ENCODE results near the gene LAYN. TPM values are rescaled to one million over a fixed set of nuclear protein-coding genes. Genes with fewer than 3 reads are reported as not detected.

Gene LAYN
- total RNA-seq, 2 donors from 2014 or later: 0.52 to 0.67 TPM

DNA sequence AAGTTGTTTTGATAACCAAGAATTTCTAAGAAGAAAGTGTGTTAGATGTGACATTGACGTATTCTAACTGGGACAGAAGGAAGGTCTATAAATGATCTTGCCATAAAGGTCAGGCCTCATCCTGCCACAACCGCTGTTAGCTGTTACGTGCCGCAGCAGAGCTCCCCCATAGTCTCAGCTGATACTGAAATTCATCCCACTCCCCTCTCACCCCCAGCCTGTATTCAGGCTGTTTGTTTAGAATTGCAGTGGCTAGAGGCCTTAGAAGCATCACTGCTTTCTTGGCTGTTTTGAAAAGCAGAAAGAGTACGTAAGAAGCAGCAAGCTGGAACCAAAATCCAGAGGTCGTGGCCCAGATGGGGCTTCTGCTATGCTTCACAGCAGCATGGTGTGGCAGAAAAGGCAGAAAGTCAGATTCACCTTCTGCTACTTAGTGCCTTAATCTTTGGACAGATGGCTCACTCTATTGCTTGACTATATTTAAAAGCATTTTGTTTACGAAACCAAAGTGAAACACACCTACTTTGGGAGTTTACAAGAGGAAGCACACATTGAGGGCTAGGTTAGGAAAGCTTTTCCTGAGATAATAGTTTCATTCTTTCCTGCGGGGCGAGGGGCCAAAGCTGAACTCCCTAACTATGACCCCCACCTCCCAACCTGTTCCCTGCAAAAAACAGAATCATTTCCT is 950 bp upstream of the LAYN start:
- Mint-ChIP-seq H3K27ac (peak overlapping the region in 1 of 2 donors; percentile 11), H3K27me3 (peaks cover 44 to 75% of the 10 kb centered on the region in 2 donors), H3K36me3 (no peaks in the 10 kb centered on the region), H3K4me1 (ENCODE audit: low read depth in 2 of 2) (peaks cover 22 to 24% of the 10 kb centered on the region in 2 donors), H3K9me3 (no peaks in the 10 kb centered on the region), H3K4me3 (peak overlapping the region; percentile 22)
- DNase-seq (ENCODE audit: low spot score): no peak
- ATAC-seq: no peak

DNA sequence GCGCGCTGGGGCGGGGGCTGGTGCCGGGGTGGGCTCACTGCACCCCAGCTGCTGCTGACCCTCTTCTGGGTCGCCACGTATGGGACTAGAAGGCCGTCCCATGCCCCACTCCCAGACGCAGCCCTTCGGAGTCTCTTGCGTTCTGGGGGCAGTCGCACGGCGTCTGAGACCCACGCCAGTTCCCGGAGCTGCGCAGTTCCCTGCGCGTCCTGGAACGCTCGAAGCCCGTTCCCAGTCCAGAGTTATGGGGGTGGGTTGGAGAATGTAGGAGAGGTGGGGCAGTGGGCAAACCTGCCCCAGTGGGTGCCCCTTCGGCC is 375 bp downstream of the LAYN start:
- ATAC-seq (no peak), DNase-seq (ENCODE audit: low spot score) (no peak)
- H3K27me3 Mint-ChIP-seq: peaks cover 45 to 77% of the 10 kb centered on the region in 2 donors

DNA sequence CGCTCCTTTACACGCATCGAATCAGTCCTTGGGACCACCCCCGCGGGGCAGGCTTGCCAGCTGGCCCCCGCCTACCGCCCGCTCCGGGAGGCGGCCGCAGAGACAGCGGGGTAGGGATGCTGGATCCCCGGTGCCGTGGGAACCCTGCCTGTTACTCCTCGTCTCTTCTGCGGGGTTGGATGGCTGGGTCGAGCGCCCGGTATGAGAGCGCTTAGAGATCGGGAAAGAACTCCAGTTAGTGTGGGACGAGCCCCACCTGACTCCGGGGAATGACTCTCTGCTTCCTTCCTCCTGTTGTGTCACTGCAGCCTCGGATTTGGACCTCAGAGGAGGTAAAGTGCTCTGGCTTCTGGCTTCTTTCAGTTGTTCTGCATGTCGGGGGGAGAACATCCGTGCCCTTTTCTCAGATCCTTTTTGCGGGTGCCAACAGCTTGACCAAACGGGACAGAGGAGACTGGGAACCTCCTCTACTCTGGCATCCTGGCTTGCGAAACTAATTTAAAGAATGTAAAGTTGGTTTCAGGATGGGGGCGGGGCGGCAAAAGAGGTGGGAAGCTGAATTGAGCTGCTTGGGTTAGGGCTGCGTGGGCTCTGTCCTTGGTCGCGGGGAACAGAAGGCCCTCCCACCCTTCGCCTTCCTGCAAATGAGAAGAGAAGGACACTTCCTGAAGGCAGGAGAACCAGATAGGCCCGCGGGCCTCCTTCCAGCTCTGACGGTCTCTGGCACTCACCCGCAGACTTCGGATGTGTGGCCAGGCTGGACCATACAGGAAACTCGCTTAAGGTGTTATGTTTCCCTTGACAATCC is 938 bp downstream of the LAYN start:
- H3K27ac Mint-ChIP-seq: no peak overlapping the region
- peak in 1 of 2 donors; percentile 38 for ATAC-seq

More for the DNA sequence above, 375 bp downstream of the LAYN start:
- Mint-ChIP-seq H3K4me1 (ENCODE audit: low read depth in 2 of 2) (peaks cover 22 to 24% of the 10 kb centered on the region in 2 donors), H3K9me3 (no peaks in the 10 kb centered on the region), H3K36me3 (no peaks in the 10 kb centered on the region), H3K4me3 (peak overlapping the region; percentile 74), H3K27ac (no peak overlapping the region)

DNA sequence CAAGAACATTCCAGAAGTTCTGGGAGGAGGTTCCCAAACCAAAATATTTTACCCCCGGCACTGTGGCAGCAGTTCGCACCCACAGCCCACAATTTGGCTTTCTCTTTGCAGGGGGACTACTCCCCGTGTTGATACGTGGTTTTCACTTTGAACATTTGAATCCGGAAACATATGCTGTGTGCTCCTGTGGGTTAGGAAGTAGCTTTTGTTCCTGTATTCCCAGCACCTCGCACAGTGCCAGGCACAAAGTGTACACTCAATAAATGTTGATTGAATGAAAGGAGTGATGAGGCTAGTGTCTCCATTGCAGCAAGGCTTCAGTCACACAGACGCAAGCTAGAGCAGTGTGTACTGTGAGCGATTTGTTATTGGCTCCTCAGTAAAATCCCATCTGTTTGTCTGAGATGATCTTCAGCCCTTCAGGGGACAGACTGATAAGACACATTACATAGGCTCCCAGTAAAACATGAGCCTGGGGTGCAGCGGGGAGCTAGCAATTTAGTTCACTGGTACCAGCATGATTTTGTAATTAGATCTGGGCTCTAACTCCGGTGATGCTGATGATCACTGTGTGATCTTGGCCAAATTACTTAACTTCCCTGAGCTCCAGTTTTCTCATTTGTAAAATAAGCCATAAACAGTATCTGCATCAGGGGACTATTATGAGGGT is 2.2 kb downstream of the LAYN start:
- H3K4me3 Mint-ChIP-seq: peak overlapping the region; percentile 59
- no peaks in the 10 kb centered on the region for H3K9me3 Mint-ChIP-seq
- DNase-seq (ENCODE audit: low spot score): peak; percentile 63
- H3K36me3 Mint-ChIP-seq: no peaks in the 10 kb centered on the region
- ATAC-seq: no peak
- H3K27me3 Mint-ChIP-seq: peaks cover 52 to 68% of the 10 kb centered on the region in 2 donors
- H3K4me1 Mint-ChIP-seq (ENCODE audit: low read depth in 2 of 2): peaks cover 22 to 24% of the 10 kb centered on the region in 2 donors
- no peak overlapping the region for H3K27ac Mint-ChIP-seq

More for the DNA sequence above, 938 bp downstream of the LAYN start:
- Mint-ChIP-seq H3K4me3 (peak overlapping the region; percentile 74), H3K4me1 (ENCODE audit: low read depth in 2 of 2) (peaks cover 22 to 24% of the 10 kb centered on the region in 2 donors), H3K36me3 (no peaks in the 10 kb centered on the region), H3K9me3 (no peaks in the 10 kb centered on the region), H3K27me3 (peaks cover 51 to 72% of the 10 kb centered on the region in 2 donors)
- DNase-seq (ENCODE audit: low spot score): no peak

DNA sequence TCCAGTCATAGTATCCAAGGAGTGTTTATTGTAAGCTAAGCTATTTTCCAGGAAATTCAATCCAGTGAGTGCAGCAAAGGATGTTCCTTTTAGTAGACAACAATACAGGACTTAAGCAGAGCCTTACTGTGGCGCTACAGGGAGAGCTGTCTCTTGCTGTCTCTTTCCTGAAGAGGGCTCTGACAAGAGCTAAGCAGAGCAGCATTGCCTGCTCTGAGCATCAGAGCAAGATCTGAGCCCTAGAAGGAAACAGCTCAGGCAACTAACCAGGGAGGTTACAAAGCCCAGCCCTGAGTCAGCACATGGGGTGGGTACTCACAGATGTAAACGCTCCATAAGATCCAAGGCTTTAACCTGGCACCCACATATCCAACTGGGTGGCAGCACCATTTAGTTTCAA is 8.0 kb downstream of the LAYN start:
- ATAC-seq (no peak), DNase-seq (ENCODE audit: low spot score) (no peak)
- no peaks in the 10 kb centered on the region for H3K9me3 Mint-ChIP-seq
- H3K4me3 Mint-ChIP-seq: no peak overlapping the region
- no peaks in the 10 kb centered on the region for H3K4me1 Mint-ChIP-seq (ENCODE audit: low read depth in 2 of 2)
- no peaks in the 10 kb centered on the region for H3K36me3 Mint-ChIP-seq
- H3K27me3 Mint-ChIP-seq: peaks cover 42 to 63% of the 10 kb centered on the region in 2 donors
- no peak overlapping the region for H3K27ac Mint-ChIP-seq

DNA sequence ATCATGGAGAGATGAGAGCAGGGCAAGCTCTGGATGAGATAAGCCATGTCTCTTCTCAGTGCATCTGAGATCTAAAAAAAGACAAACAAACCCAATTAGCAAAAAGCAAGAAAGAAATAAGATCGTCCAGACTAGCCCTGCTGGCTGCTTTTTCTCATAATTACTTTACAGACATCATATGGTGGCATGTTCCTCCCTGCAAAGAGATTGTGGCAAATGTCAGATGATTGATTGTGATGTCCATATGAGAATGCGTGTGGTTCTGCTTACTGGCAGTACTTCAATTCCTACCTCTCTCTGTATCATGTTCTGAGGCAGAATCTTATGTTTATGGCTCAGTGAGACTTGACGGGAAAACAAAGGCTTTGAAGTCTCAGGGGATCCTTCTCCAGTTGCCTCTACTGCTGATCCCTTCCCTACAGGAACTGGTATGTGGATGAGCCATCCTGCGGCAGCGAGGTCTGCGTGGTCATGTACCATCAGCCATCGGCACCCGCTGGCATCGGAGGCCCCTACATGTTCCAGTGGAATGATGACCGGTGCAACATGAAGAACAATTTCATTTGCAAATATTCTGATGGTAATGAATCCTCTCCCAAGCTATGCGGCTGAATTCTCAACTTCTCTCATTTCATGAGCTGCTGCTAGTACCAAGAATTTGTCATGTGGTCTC is 8.8 kb downstream of the LAYN start:
- ATAC-seq (no peak), DNase-seq (ENCODE audit: low spot score) (no peak)
- H3K4me3 Mint-ChIP-seq: no peak overlapping the region
- H3K27me3 Mint-ChIP-seq: peaks cover 41 to 55% of the 10 kb centered on the region in 2 donors
- no peaks in the 10 kb centered on the region for H3K9me3 Mint-ChIP-seq
- H3K27ac Mint-ChIP-seq: no peak overlapping the region
- H3K36me3 Mint-ChIP-seq: no peaks in the 10 kb centered on the region
- H3K4me1 Mint-ChIP-seq (ENCODE audit: low read depth in 2 of 2): no peaks in the 10 kb centered on the region

DNA sequence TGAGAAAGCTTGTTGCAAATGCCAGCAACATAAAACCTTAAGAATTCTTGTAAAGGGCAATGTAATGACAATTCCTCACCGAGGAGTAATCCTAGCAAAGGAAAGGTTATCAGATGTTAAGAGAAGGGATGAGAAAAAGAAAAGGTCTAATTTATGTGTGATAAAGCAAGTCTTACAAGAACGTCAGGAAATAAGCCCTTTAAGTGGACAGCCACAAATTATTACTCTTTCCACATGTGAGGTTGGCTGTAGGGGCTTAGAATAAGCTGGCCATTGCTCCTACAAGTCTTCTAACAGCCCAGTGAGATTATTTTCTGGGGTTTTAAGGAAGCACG is 9.3 kb downstream of the LAYN start:
- H3K27me3 Mint-ChIP-seq: peaks cover 41 to 53% of the 10 kb centered on the region in 2 donors
- ATAC-seq (no peak), DNase-seq (ENCODE audit: low spot score) (no peak)
- H3K9me3 Mint-ChIP-seq: no peaks in the 10 kb centered on the region
- H3K36me3 Mint-ChIP-seq: no peaks in the 10 kb centered on the region
- no peak overlapping the region for H3K27ac Mint-ChIP-seq
- no peak overlapping the region for H3K4me3 Mint-ChIP-seq
- no peaks in the 10 kb centered on the region for H3K4me1 Mint-ChIP-seq (ENCODE audit: low read depth in 2 of 2)

DNA sequence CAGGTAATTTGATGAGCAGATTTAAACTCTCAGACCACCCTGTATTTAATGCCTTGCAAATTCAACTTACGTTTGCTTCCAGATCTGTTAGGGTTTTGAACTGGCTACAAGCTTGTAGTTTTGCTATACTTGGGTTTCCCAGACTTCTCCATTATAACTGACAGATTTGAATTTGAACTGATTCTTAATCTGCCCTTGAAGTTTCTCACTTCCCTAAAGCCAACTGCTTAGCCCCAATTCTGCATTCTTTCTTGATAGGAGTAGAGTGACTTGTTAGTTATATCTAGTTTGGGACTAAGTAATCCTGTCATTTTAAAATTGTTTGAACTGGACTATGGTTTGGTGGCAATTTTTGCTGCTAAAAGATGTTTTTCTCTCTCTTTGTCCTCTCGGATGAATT is 9.7 kb downstream of the LAYN start:
- ATAC-seq: no peak
- DNase-seq (ENCODE audit: low spot score): no peak
- no peaks in the 10 kb centered on the region for H3K4me1 Mint-ChIP-seq (ENCODE audit: low read depth in 2 of 2)
- H3K27ac Mint-ChIP-seq: no peak overlapping the region
- H3K4me3 Mint-ChIP-seq: no peak overlapping the region
- H3K9me3 Mint-ChIP-seq: no peaks in the 10 kb centered on the region
- H3K36me3 Mint-ChIP-seq: peaks cover 3% of the 10 kb centered on the region
- H3K27me3 Mint-ChIP-seq: peaks cover 41 to 53% of the 10 kb centered on the region in 2 donors

DNA sequence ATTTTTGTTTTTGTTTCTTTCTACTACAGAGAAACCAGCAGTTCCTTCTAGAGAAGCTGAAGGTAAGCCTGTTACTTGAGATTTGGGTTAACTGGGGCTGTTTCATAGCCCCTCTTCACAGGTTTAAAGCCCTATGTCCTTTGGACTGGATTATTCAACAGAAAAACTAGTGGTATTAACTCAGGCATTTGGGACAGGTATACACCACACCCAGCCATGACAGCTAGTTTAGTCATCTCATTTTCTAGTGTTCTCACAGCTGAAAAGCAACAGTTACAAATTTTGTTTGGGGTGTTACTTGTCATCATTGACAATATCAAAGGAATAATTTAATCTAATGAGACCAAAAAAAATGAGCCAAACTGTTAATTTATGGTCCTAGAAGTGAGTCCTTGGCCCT is 14.0 kb downstream of the LAYN start:
- H3K36me3 Mint-ChIP-seq: peaks cover 6% of the 10 kb centered on the region

DNA sequence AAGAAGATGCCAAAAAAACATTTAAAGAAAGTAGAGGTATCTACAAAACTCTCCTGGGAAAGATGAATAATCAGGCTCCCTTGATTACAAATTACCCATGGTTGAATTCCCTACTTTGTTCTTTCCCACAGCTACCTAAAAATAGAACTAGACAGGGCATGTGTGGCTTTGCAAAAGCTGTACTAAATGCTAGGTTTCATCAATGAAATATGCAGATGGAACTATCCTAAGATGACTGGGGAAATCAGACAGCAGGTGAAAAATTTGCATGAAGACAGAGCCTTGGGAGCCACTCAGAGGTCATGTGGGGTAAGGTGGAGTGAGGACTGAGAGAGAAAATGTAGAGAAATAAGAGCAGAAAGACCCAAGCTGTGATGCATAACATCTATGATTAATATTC is 14.7 kb downstream of the LAYN start:
- Mint-ChIP-seq H3K9me3 (no peaks in the 10 kb centered on the region), H3K27ac (no peak overlapping the region), H3K36me3 (peaks cover 6% of the 10 kb centered on the region), H3K4me3 (no peak overlapping the region), H3K27me3 (peaks cover 17 to 32% of the 10 kb centered on the region in 2 donors), H3K4me1 (ENCODE audit: low read depth in 2 of 2) (no peaks in the 10 kb centered on the region)
- DNase-seq (ENCODE audit: low spot score) (no peak), ATAC-seq (no peak)

More for the DNA sequence above, 14.0 kb downstream of the LAYN start:
- Mint-ChIP-seq H3K27me3 (peaks cover 19 to 34% of the 10 kb centered on the region in 2 donors), H3K27ac (no peak overlapping the region), H3K9me3 (no peaks in the 10 kb centered on the region), H3K4me1 (ENCODE audit: low read depth in 2 of 2) (no peaks in the 10 kb centered on the region), H3K4me3 (no peak overlapping the region)
- ATAC-seq (no peak), DNase-seq (ENCODE audit: low spot score) (no peak)

DNA sequence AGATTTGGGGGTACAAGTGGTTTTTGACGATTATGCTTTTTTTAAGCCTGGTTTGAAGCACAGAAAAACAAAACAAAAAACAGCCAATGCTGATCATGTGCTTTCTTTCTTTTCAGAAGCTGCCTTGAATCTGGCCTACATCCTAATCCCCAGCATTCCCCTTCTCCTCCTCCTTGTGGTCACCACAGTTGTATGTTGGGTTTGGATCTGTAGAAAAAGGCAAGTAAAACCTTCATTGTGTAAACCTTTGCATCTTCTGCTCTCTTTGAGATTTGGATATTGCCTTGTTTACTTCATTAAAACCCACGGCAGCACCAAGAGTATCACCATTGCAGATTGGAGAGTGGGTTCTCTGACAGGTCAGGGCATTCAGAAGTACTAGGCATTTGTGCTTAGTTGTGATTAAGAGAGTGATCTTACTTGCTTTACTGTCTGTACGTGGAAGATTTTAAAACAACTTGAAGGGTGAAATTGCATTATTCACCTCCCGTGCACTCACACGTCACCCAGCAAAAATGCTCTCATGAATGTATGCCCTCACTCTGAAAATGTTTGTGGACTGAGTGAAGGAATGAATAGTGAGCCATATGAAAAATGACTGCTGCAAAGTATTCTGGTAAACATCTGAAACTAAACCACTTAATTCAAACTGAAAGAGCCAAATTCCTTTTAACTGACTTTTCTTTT is 17.0 kb downstream of the LAYN start:
- H3K9me3 Mint-ChIP-seq: no peaks in the 10 kb centered on the region
- DNase-seq (ENCODE audit: low spot score) (no peak), ATAC-seq (no peak)
- peaks cover 10 to 19% of the 10 kb centered on the region in 2 donors for H3K27me3 Mint-ChIP-seq
- H3K4me3 Mint-ChIP-seq: no peak overlapping the region
- H3K36me3 Mint-ChIP-seq: peaks cover 6% of the 10 kb centered on the region
- no peaks in the 10 kb centered on the region for H3K4me1 Mint-ChIP-seq (ENCODE audit: low read depth in 2 of 2)
- no peak overlapping the region for H3K27ac Mint-ChIP-seq

DNA sequence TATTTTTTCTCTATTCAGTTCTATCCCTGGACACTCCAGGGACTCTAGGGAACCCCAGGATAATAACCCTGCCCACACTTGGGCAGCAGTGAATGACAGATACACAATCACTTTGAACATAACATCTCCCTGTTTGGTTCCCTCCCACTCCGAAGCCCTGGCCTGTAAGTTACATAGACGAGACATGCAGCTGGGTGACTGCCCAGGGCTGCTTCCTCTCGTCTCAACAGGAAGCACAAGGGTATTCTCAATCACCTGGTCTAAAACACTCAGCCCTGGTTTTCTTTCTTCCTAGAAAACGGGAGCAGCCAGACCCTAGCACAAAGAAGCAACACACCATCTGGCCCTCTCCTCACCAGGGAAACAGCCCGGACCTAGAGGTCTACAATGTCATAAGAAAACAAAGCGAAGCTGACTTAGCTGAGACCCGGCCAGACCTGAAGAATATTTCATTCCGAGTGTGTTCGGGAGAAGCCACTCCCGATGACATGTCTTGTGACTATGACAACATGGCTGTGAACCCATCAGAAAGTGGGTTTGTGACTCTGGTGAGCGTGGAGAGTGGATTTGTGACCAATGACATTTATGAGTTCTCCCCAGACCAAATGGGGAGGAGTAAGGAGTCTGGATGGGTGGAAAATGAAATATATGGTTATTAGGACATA is 19.4 kb downstream of the LAYN start:
- Mint-ChIP-seq H3K9me3 (no peaks in the 10 kb centered on the region), H3K4me3 (no peak overlapping the region), H3K27ac (no peak overlapping the region), H3K36me3 (peaks cover 6% of the 10 kb centered on the region), H3K4me1 (ENCODE audit: low read depth in 2 of 2) (no peaks in the 10 kb centered on the region), H3K27me3 (peaks cover 6 to 15% of the 10 kb centered on the region in 2 donors)
- ATAC-seq: no peak
- no peak for DNase-seq (ENCODE audit: low spot score)

DNA sequence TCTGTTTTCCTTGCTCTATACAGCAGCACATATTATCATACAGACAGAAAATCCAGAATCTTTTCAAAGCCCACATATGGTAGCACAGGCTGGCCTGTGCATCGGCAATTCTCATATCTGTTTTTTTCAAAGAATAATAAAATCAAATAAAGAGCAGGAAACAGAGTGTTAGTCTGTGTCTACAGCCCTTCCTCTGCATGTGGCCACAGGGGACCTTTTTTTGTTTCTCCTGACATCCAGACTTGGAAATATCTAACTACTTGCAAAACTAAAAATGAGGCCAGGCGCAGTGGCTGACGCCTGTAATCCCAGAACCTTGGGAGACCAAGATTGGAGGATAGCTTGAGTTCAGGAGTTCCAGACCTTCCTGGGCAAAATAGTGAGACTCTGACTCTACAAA is 20.3 kb downstream of the LAYN start:
- no peak for ATAC-seq
- Mint-ChIP-seq H3K4me1 (ENCODE audit: low read depth in 2 of 2) (no peaks in the 10 kb centered on the region), H3K27me3 (peaks cover 0 to 7% of the 10 kb centered on the region in 2 donors), H3K36me3 (no peaks in the 10 kb centered on the region), H3K9me3 (no peaks in the 10 kb centered on the region), H3K27ac (no peak overlapping the region), H3K4me3 (no peak overlapping the region)
- no peak for DNase-seq (ENCODE audit: low spot score)
